Stimulated activated naive CD8-positive, alpha-beta T cell treated with anti-CD3 and anti-CD28 coated beads, Interleukin-15, Interleukin-2, amounts not matched to agents 100 U/mL and 50 U/mL, for 24 hours (primary cell): ENCODE data around the gene PCNX1.
"Not testable (repeated sequence)": the region's sequence is repeated elsewhere in the genome, so short reads cannot be mapped to it uniquely, and the experiment has no call there.

Experiments used
- ATAC-seq: fragments of 150-1000 bp; cut with Tn5 transposase; one replicate; pipeline ENCODE4 v1.10.0; 2021
- DNase-seq: peaks from one replicate; pipeline ENCODE4 v3.0.0; 2021

PCNX1 gene

GRCh38 chr14:70907176-70907995, at the start of gene PCNX1:
Gene PCNX1, plus strand, starts transcription at chr14:70907459. Its CDS starts 392 bp downstream, at chr14:70907851.
- DNase-seq (peak; percentile 94), ATAC-seq (peak; percentile 88)

- ATAC-seq (no peak), DNase-seq (no peak)
These were observed 49.8 kb upstream of the PCNX1 start for GRCh38 chr14:70857496-70857890.

- no peak for DNase-seq
- no peak for ATAC-seq
These were observed 48.6 kb upstream of the PCNX1 start for GRCh38 chr14:70858641-70859040.

GRCh38 chr14:70866992-70867391, 40.3 kb upstream of the PCNX1 start:
- ATAC-seq, DNase-seq: not testable (repeated sequence)

GRCh38 chr14:70871001-70871400, 36.3 kb upstream of the PCNX1 start:
- ATAC-seq (no peak), DNase-seq (no peak)

GRCh38 chr14:70871863-70872677, 35.2 kb upstream of the PCNX1 start:
- ATAC-seq (peak; percentile 68), DNase-seq (peak; percentile 19)

GRCh38 chr14:70872678-70873020, 34.6 kb upstream of the PCNX1 start:
- ATAC-seq (no peak), DNase-seq (no peak)

GRCh38 chr14:70873627-70874026, 33.6 kb upstream of the PCNX1 start:
- ATAC-seq = no peak
- no peak for DNase-seq

- DNase-seq, ATAC-seq: not testable (repeated sequence)
These were observed 31.3 kb upstream of the PCNX1 start for GRCh38 chr14:70875811-70876460.

- DNase-seq = no peak
- no peak for ATAC-seq
These were observed 27.8 kb upstream of the PCNX1 start for GRCh38 chr14:70879448-70879847.

GRCh38 chr14:70880888-70881287, 26.4 kb upstream of the PCNX1 start:
- ATAC-seq, DNase-seq: not testable (repeated sequence)

- DNase-seq = no peak
- no peak for ATAC-seq
These were observed 25.6 kb upstream of the PCNX1 start for GRCh38 chr14:70881549-70882177.

GRCh38 chr14:70882776-70883492, 24.3 kb upstream of the PCNX1 start:
- DNase-seq = peak; percentile 20
- ATAC-seq = no peak

- DNase-seq (peak; percentile 21), ATAC-seq (peak; percentile 48)
These were observed 22.5 kb upstream of the PCNX1 start for GRCh38 chr14:70884595-70885342.

GRCh38 chr14:70885343-70886022, 21.8 kb upstream of the PCNX1 start:
- ATAC-seq = peak; percentile 72

GRCh38 chr14:70886421-70887206, 20.6 kb upstream of the PCNX1 start:
- peak; percentile 62 for DNase-seq

More at GRCh38 chr14:70885343-70886022, 21.8 kb upstream of the PCNX1 start:
- peak; percentile 48 for DNase-seq

GRCh38 chr14:70887207-70887681, 20.0 kb upstream of the PCNX1 start:
- DNase-seq (no peak), ATAC-seq (no peak)

More at GRCh38 chr14:70886421-70887206, 20.6 kb upstream of the PCNX1 start:
- peak; percentile 56 for ATAC-seq

- DNase-seq (no peak), ATAC-seq (no peak)
These were observed 19.3 kb upstream of the PCNX1 start for GRCh38 chr14:70887737-70888499.
